BE2C (cell line): ENCODE results near the gene SGK1.
"Not testable (repeated sequence)": the region's sequence is repeated elsewhere in the genome, so short reads cannot be mapped to it uniquely, and the experiment has no call there.

ENCODE experiments used
- DNase-seq: peaks from one replicate; pipeline ENCODE4 v3.0.0-alpha.2; 2020
- H3K27me3 ChIP-seq: fragments of 250-450 bp; sonication (Bioruptor Pico); 2 replicates; pipeline ENCODE4 v1.5.1; 2020; ENCODE audit warnings: mild to moderate bottlenecking
- H3K36me3 ChIP-seq: fragments of 250-450 bp; sonication (Bioruptor Pico); 2 replicates; pipeline ENCODE4 v1.5.1; 2020; ENCODE audit warnings: mild to moderate bottlenecking
- H3K4me1 ChIP-seq: fragments of 250-450 bp; sonication (Bioruptor Pico); 2 replicates; pipeline ENCODE4 v1.5.1; 2020
- H3K4me3 ChIP-seq: 2 replicates; pipeline ENCODE4 v1.5.1; 2011; ENCODE audit warnings: low read depth, low read length
- H3K9me3 ChIP-seq: fragments of 250-450 bp; sonication (Bioruptor Pico); 2 replicates; pipeline ENCODE4 v1.5.1; 2020
- CTCF ChIP-seq: IDR thresholded peaks from 2 replicates; pipeline ENCODE4 v1.5.1; 2012; ENCODE audit warnings: mild to moderate bottlenecking, low read depth, low read length

SGK1 gene

GRCh38 chr6:134289204-134289575 lies 28.7 kb downstream of the SGK1 start:
- Histone ChIP-seq H3K4me1 (peaks cover 21% of the 10 kb centered on the region), H3K4me3 (no peak overlapping the region), H3K9me3 (no peaks in the 10 kb centered on the region), H3K36me3 (no peaks in the 10 kb centered on the region), H3K27me3 (no peaks in the 10 kb centered on the region)
- no peak for TF ChIP-seq CTCF
- DNase-seq = no peak

- Histone ChIP-seq H3K4me1 (peaks cover 16% of the 10 kb centered on the region), H3K36me3 (no peaks in the 10 kb centered on the region), H3K9me3 (no peaks in the 10 kb centered on the region), H3K27me3 (no peaks in the 10 kb centered on the region), H3K4me3 (no peak overlapping the region)
- no peak for TF ChIP-seq CTCF
- no peak for DNase-seq
These were observed 29.2 kb downstream of the SGK1 start for GRCh38 chr6:134288538-134289203.

GRCh38 chr6:134287859-134288537 lies 29.9 kb downstream of the SGK1 start:
- DNase-seq = no peak
- H3K4me3 ChIP-seq = no peak overlapping the region
- H3K9me3 ChIP-seq = no peaks in the 10 kb centered on the region
- TF ChIP-seq CTCF = no peak
- peaks cover 9% of the 10 kb centered on the region; the same call in 1 of the 2 replicates for H3K4me1 ChIP-seq
- no peaks in the 10 kb centered on the region for H3K27me3 ChIP-seq
- no peaks in the 10 kb centered on the region for H3K36me3 ChIP-seq

- no peaks in the 10 kb centered on the region for H3K27me3 ChIP-seq
- no peaks in the 10 kb centered on the region; the same call in 1 of the 2 replicates for H3K4me1 ChIP-seq
- no peak for TF ChIP-seq CTCF
- no peaks in the 10 kb centered on the region for H3K36me3 ChIP-seq
- no peak overlapping the region for H3K4me3 ChIP-seq
- no peak for DNase-seq
- H3K9me3 ChIP-seq = no peaks in the 10 kb centered on the region
These were observed 35.1 kb downstream of the SGK1 start for GRCh38 chr6:134282816-134283215.

- Histone ChIP-seq H3K27me3 (no peaks in the 10 kb centered on the region), H3K36me3 (no peaks in the 10 kb centered on the region), H3K9me3 (no peaks in the 10 kb centered on the region), H3K4me1 (no peaks in the 10 kb centered on the region), H3K4me3 (no peak overlapping the region)
- no peak for DNase-seq
- no peak for TF ChIP-seq CTCF
These were observed 36.5 kb downstream of the SGK1 start for GRCh38 chr6:134281388-134281787.

GRCh38 chr6:134278000-134278399 lies 39.9 kb downstream of the SGK1 start:
- Histone ChIP-seq H3K4me3 (no peak overlapping the region), H3K27me3 (no peaks in the 10 kb centered on the region), H3K36me3 (no peaks in the 10 kb centered on the region), H3K4me1 (no peaks in the 10 kb centered on the region), H3K9me3 (no peaks in the 10 kb centered on the region)
- no peak for TF ChIP-seq CTCF
- no peak for DNase-seq

GRCh38 chr6:134276891-134277377 lies 41.0 kb downstream of the SGK1 start:
- not testable (repeated sequence) for H3K9me3 ChIP-seq, H3K4me1 ChIP-seq, H3K36me3 ChIP-seq, DNase-seq, H3K4me3 ChIP-seq, H3K27me3 ChIP-seq
